HG03135 (cell line): ENCODE measurements around the gene RHO.
"Not testable (repeated sequence)": the region's sequence is repeated elsewhere in the genome, so short reads cannot be mapped to it uniquely, and the experiment has no call there.

ENCODE experiments used
- ATAC-seq: cut with Tn5 transposase; IDR thresholded peaks from one replicate; pipeline ENCODE4 v1.9.1; 2021; ENCODE audit warnings: mild to moderate bottlenecking, moderate library complexity; ENCODE audit not compliant: unreplicated experiment

RHO gene

GRCh38 chr3:129499604-129500333, 28.7 kb upstream of the RHO start:
- ATAC-seq: not testable (repeated sequence)

DNA sequence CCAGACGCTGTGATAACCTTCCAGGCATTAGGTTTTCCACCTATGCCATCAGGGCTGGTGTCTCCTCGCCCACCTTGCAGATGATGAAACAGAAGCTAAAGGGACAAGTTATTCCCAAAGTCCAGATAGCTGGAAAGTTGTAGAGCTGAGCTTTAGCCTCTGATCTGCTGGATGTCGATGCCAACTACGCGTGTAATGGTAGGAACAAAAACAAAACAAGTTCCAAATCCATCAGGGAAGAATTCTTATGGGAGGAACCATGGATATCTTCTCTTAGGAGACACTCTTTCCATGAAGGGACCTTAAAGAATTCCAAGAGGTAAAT, 28.1 kb upstream of the RHO start:
- no peak for ATAC-seq

DNA sequence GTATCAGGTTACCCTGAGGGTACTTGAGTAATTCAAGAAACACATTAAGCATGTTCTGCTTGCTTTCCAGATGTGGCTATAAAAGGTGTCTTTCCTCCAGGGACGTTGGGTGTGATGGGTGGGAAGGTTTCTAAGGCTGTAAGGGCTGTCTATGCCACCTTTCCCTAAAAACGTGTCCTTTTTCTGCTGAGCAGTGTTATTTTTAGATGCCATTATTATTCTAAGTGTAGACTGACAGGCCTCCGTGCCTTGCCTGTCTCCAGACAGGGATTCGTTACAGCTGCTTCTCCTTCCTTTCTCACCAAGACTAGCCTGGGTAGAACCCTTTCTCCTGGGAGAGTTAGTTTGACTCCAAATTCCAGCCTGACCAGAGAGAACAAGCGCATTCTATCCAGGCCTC, 26.8 kb upstream of the RHO start:
- no peak for ATAC-seq

GRCh38 chr3:129502641-129503408, 25.6 kb upstream of the RHO start:
- ATAC-seq: no peak

DNA sequence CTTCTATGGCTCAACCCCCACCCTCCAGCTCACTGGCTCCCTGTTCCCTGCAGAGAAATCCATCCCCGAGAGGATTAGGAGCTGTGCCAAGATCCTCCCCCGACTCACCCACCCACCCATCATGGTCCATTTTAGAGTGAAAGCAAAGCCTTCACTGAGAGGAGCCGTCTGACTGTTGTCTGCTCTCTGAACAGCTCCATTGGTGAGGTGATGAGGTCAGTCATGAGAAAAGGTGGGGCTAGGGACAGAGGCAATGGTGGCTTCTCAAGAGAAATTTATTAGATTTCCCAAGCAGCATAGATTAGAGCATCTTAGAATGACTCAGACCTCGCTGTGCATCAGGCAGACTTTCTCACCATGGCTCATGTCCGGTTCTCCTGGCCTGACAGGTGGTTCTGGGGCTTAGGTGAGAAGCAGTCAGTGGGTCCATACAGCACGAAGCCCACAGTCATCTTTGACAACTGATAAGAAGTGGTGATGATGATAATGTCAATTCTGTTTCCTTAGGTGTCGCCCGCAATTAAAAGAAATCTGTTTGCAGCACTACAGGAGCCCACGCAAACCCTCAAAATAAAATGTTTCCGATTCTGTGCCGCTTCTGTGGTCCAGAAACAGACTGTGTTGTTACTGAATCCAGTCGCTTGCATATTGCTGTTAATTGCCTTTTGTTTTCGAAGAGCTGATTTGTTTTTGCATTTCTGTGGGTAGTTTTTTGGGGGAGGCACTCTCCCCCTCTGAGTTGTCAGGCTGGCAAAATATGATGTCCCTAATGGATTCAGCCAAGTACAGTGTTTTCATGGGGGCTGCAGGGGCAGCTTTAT, 24.8 kb upstream of the RHO start:
- no peak for ATAC-seq

GRCh38 chr3:129504471-129505100, 23.9 kb upstream of the RHO start:
- no peak for ATAC-seq

DNA sequence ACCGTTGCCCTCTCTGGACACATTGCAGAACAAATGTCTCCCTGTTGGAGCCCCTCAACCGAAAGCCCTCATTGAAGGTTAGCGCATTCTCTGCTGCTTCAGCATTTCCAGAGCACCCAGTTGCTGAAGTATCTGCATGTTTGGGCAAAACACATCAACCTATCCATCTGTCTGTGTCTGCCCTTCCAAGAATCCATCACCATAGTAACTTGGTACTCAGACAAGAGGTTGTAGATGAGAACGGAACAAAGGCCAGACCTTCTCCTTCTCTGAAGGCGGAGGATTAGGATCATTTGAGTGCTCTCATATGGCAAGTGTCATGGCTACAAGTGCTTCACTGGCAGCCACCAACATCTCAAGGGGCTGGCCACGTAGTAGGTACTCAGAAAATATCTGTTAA, 23.1 kb upstream of the RHO start:
- no peak for ATAC-seq

DNA sequence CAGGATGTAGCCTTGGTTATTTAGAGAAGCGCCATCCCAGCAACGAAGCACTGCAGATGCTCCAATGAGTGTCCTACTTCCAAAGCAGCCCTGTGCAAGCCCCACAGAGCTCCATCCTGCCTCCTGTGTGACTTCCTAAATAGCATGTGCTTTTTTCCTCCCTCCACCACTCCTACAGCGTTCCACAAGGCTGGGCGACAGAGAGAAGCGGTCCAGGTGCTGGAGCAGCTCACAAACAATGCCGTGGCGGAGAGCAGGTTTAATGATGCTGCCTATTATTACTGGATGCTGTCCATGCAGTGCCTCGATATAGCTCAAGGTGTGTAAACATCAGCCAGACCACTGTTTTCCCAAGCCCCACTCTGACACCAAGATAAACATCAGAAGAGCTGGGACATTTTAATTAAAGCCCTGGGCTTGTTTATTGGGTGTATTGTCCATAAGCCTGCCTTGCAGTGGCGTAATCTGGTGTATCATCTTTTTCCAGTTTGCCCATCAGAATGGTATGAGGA, 22.2 kb upstream of the RHO start:
- no peak for ATAC-seq

DNA sequence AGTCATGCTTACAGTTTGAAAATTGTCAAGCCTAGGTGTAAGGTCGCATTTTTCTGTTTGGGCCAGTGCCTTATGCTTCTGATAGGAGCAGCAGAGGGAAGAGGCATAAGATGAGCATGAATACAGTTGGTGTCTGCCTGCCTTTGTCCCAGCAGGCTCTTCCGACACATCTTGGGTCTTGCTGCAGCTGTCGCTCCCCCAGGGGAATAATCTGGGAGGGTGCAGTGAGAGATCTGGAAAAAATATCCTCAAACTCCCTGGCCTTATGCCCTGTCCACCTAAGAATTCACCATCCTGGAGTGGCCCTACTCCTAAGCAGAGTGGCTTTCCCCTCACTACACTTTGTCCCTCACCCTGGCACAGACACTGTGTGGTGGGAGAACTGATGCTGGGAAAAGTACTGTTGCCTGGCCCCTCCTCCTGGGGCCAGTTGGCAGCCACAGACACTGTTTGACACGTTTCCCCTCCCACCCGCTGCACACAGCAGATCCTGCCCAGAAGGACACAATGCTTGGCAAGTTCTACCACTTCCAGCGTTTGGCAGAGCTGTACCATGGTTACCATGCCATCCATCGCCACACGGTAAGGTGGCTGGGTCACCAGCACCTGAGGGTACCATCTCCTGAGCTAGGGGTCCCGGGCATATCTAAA, 21.1 kb upstream of the RHO start:
- no peak for ATAC-seq

DNA sequence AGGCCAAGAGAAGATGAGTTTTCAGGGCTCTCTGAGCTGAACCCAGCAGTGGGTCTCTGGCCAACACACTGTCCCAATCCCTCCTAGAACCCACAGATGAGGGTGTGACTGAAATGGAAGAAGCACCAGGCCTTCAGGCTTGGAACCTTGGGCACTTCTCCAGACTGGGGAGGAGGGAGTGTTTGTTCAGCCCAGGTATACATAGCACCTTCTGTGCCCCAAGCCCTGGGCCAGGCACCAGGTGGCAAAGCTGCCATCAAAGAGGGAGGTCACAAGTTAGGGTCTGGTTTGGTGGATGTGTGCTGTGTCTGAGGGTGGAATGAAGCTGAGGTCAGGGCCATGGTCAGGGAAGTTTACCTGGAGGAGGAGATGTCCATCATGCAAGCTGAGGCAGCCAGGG, 15.8 kb upstream of the RHO start:
- ATAC-seq: no peak

DNA sequence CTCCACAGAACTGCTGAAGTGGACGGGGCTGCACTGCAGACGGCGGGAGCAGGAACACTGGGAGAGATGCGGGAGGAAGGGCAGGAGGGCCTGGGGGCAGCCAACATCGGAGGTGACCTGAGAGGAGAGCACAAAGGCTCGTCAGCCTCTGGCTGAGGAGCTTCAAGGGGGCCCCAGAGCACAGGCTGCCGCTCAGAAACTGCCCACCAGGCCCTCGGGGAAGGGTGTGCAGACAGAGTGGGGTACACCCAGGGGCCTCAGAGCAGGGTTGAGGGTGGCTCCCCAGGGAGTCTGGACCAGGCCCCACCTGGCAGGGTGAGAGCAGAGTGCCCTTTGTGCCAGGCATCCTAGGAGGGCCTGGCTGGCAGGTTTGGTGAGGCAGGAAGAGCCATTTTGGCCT, 14.7 kb upstream of the RHO start:
- no peak for ATAC-seq

DNA sequence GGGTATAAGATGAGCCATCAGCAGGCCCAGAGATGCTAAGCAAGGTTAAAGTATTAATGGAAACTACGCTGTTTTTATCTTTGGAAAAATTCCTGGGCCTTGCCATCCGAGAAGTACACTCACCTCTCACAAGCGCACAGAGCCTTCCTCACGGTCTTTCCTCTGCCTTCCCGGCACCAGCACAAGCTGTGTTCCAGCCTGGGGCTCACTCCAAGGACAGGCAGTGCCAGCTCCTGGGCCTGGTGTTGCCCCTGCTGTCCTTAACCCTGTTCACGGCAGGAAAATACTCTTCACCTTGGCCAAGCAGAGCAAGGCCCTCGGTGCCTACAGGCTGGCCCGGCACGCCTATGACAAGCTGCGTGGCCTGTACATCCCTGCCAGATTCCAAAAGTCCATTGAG, 14.3 kb upstream of the RHO start:
- no peak for ATAC-seq

GRCh38 chr3:129514563-129514962, 13.9 kb upstream of the RHO start:
- ATAC-seq: no peak

- ATAC-seq: not testable (repeated sequence)
Measured at GRCh38 chr3:129515108-129515820, 13.2 kb upstream of the RHO start.

- not testable (repeated sequence) for ATAC-seq
Measured at GRCh38 chr3:129515821-129516432, 12.5 kb upstream of the RHO start.

DNA sequence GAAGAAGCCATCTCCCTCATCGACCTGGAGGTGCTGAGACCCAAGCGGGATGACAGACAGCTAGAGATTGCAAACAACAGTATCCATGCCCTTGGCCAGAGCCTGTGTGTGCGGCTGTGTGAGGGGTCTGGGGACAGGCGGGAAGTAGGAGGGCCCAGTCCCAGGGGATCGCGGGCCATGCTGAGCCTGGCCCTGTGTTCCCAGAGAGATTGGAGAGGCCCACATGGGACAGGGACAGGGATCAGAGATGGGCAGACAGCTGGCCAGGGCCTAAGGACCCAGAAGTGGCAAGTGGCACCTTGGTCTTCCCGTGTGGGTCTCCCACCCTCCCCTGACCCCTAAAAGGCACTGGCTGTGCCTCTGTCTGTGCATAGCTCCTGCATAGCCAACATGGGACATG, 10.9 kb upstream of the RHO start:
- no peak for ATAC-seq

DNA sequence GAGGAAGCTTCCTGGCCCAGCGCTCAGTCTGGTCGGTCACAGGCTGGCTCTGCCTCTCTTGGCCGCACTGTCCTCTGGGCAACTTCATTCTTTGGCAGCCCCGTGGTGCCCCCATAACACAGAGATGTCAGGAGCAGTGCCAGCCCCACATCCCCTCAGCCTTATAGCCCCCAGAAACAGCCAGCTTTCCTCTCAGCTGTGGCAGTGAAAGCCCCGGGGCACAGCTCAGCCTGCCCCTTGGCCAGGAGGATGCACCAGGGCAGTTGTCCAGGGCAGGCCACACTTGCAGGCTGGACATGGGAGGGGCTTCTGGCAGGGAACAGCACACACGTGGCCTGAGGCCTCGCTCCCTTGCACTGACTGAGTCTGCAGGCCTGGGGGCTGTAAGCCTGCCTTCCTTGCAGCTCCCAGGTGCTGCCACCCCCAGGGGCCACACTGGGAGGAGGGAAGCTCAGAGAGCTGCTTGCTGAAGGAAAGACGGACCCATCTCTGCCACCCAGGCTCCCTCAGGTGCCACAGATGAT, 10.3 kb upstream of the RHO start:
- ATAC-seq: no peak

- ATAC-seq: no peak
Measured at GRCh38 chr3:129518581-129518980, 9.9 kb upstream of the RHO start.

- no peak for ATAC-seq
Measured at GRCh38 chr3:129519449-129519848, 9.0 kb upstream of the RHO start.
